ENCODE measurements around the gene TAX1BP1.

DNA sequence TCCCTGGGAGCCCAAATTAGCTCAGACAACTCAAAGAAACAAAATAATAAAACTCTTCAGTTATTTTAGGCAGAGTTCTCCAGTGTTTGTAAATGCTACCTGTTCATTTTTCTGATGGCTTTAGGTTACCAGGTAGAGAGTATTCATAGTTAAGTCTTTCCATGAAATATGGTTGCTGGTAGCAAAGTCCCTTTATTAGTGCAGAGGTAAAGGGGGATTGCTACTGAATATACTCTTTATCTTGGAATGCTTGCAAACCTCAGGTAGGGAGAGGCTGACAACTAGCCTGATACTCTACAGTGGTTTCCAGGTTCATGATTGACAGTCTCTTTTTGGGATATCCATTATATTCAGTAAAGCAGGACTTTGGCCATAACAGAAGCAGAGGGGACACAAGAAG is 6.5 kb downstream of the TAX1BP1 start:
- no peak for TF ChIP-seq GATA2 (IDR thresholded peaks at IDR 0.05; ENCODE audit: low read depth, low read length)
- no peak for TF ChIP-seq GATA3 (IDR thresholded peaks at IDR 0.05; ENCODE audit: low read depth, low read length)

All from SH-SY5Y (cell line).